ENCODE measurements around the gene KSR2.

KSR2 gene

GRCh38 chr12:117688446-117688845, 280.3 kb downstream of the KSR2 start:
- DNase-seq (ENCODE audit: low read depth) = no peak

GRCh38 chr12:117686911-117687377, 281.8 kb downstream of the KSR2 start:
- DNase-seq (ENCODE audit: low read depth) = peak; percentile 55

GRCh38 chr12:117686210-117686609, 282.6 kb downstream of the KSR2 start:
- DNase-seq (ENCODE audit: low read depth) = no peak

GRCh38 chr12:117685110-117685926, 283.5 kb downstream of the KSR2 start:
- DNase-seq (ENCODE audit: low read depth) = peak; percentile 18

GRCh38 chr12:117684471-117684870, 284.3 kb downstream of the KSR2 start:
- DNase-seq (ENCODE audit: low read depth) = no peak

GRCh38 chr12:117680312-117680711, 288.5 kb downstream of the KSR2 start:
- peak; percentile 24 for DNase-seq (ENCODE audit: low read depth)

GRCh38 chr12:117679776-117680175, 289.0 kb downstream of the KSR2 start:
- DNase-seq (ENCODE audit: low read depth) = no peak

GRCh38 chr12:117674763-117675162, 294.0 kb downstream of the KSR2 start:
- no peak for DNase-seq (ENCODE audit: low read depth)

- no peak for DNase-seq (ENCODE audit: low read depth)
Observed at GRCh38 chr12:117674313-117674712, 294.5 kb downstream of the KSR2 start.

GRCh38 chr12:117671734-117672133, 297.1 kb downstream of the KSR2 start:
- DNase-seq (ENCODE audit: low read depth) = no peak

GRCh38 chr12:117664169-117664568, 304.6 kb downstream of the KSR2 start:
- no peak for DNase-seq (ENCODE audit: low read depth)

GRCh38 chr12:117662620-117663395, 306.0 kb downstream of the KSR2 start:
- no peak for DNase-seq (ENCODE audit: low read depth)

GRCh38 chr12:117662220-117662619, 306.6 kb downstream of the KSR2 start:
- DNase-seq (ENCODE audit: low read depth) = no peak

GRCh38 chr12:117661471-117661870, 307.3 kb downstream of the KSR2 start:
- no peak for DNase-seq (ENCODE audit: low read depth)

GRCh38 chr12:117660896-117661295, 307.9 kb downstream of the KSR2 start:
- DNase-seq (ENCODE audit: low read depth) = no peak

- no peak for DNase-seq (ENCODE audit: low read depth)
Observed at GRCh38 chr12:117658226-117658625, 310.6 kb downstream of the KSR2 start.

- DNase-seq (ENCODE audit: low read depth) = no peak
Observed at GRCh38 chr12:117649796-117650195, 319.0 kb downstream of the KSR2 start.

GRCh38 chr12:117646520-117646919, 322.3 kb downstream of the KSR2 start:
- DNase-seq (ENCODE audit: low read depth) = no peak

- no peak for DNase-seq (ENCODE audit: low read depth)
Observed at GRCh38 chr12:117645473-117645872, 323.3 kb downstream of the KSR2 start.

- no peak for DNase-seq (ENCODE audit: low read depth)
Observed at GRCh38 chr12:117643971-117644370, 324.8 kb downstream of the KSR2 start.

- no peak for DNase-seq (ENCODE audit: low read depth)
Observed at GRCh38 chr12:117641885-117642284, 326.9 kb downstream of the KSR2 start.

- DNase-seq (ENCODE audit: low read depth) = no peak
Observed at GRCh38 chr12:117640511-117640910, 328.3 kb downstream of the KSR2 start.

GRCh38 chr12:117629454-117629853, 339.3 kb downstream of the KSR2 start:
- DNase-seq (ENCODE audit: low read depth) = no peak
